Parathyroid adenoma (tissue), 2 donors: ENCODE results near the gene RNFT2.

Experiments used
- H2AFZ ChIP-seq: fragments of 300-600 bp; sonication (generic); one replicate; pipeline ENCODE4 v1.7.0; 2017; ENCODE audit warnings: antibody characterized with exemption, mild to moderate bottlenecking
- H3K27ac ChIP-seq: fragments of 300-600 bp; sonication (generic); one replicate; pipeline ENCODE4 v1.7.0; 2017
- H3K27me3 ChIP-seq: fragments of 300-600 bp; sonication (generic); one replicate; pipeline ENCODE4 v1.7.0; 2017; ENCODE audit warnings: low read length; ENCODE audit not compliant: control insufficient read depth, insufficient read depth
- H3K36me3 ChIP-seq: fragments of 300-600 bp; sonication (generic); one replicate; pipeline ENCODE4 v1.7.0; 2017; ENCODE audit warnings: low read length; ENCODE audit not compliant: control insufficient read depth, insufficient read depth
- H3K4me1 ChIP-seq: fragments of 300-600 bp; sonication (generic); one replicate; pipeline ENCODE4 v1.7.0; 2017; ENCODE audit warnings: control low read depth
- H3K4me2 ChIP-seq: fragments of 300-600 bp; sonication (generic); one replicate; pipeline ENCODE4 v1.7.0; 2017; ENCODE audit warnings: low read length
- H3K4me3 ChIP-seq: fragments of 300-600 bp; sonication (generic); one replicate; pipeline ENCODE4 v1.7.0; 2017; ENCODE audit warnings: low read depth, low read length
- H3K79me2 ChIP-seq: fragments of 300-600 bp; sonication (generic); one replicate; pipeline ENCODE4 v1.7.0; 2017; ENCODE audit warnings: control low read depth
- H3K9ac ChIP-seq: fragments of 300-600 bp; sonication (generic); one replicate; pipeline ENCODE4 v1.7.0; 2017; ENCODE audit warnings: mild to moderate bottlenecking
- H3K9me3 ChIP-seq: fragments of 300-600 bp; sonication (generic); one replicate; pipeline ENCODE4 v1.7.0; 2017; ENCODE audit warnings: low read length; ENCODE audit not compliant: control insufficient read depth
- TF ChIP-seq, protein P1 (sequence below): fragments of 300-600 bp; sonication (generic); IDR thresholded peaks from one replicate; pipeline ENCODE4 v1.7.0; 2017; ENCODE audit warnings: antibody characterized with exemption, mild to moderate bottlenecking
- donor health status: primary hyperparathyroidism.

The RNFT2 gene

DNA sequence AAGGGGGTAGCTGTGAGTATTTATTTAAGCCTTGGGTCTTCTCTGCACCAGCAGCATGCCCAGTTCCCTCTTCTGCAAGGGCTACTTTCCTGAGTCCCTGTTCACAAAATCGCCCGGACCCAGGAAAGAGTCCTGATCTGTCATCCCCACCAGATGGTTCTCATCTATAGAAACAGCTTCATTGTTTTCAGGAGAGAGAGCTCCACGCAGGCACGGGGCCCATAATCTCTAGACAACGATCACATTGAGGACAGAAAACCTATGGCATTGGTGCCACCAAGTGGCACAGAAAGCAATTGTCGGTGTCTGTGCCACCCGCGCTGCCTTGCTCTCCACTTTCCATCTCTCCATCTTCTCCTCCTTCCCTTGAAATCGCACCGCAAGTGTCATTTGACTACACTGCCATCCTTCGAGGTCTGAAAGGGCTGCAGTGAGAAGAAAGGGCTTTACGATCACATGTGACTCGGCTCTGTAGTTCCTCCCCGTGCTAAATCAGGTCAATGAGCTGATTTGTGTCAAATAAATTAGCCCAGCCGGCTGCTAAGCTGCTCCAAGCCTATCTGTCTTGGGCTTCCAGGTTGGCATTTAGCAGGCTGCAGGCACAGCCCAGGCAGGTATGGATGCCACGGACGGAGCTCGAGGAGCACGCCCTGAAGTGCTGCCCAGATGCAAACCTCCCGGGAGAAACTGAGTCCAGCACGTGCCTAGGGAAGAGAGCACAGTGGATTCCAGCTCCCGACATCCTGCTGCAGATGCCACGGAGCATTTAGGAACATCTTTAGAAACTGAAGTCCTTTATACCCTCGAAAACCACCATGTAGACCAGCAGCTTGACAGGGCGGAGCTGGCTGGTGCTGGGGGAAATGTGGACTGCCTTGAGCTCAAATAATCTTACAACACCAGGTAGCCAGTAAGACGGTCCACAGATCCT is 29.0 kb upstream of the RNFT2 start:
- Histone ChIP-seq H3K4me3 (no peak overlapping the region), H3K9ac (no peak overlapping the region)
- TF ChIP-seq, protein P1, sequence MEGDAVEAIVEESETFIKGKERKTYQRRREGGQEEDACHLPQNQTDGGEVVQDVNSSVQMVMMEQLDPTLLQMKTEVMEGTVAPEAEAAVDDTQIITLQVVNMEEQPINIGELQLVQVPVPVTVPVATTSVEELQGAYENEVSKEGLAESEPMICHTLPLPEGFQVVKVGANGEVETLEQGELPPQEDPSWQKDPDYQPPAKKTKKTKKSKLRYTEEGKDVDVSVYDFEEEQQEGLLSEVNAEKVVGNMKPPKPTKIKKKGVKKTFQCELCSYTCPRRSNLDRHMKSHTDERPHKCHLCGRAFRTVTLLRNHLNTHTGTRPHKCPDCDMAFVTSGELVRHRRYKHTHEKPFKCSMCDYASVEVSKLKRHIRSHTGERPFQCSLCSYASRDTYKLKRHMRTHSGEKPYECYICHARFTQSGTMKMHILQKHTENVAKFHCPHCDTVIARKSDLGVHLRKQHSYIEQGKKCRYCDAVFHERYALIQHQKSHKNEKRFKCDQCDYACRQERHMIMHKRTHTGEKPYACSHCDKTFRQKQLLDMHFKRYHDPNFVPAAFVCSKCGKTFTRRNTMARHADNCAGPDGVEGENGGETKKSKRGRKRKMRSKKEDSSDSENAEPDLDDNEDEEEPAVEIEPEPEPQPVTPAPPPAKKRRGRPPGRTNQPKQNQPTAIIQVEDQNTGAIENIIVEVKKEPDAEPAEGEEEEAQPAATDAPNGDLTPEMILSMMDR = peak; percentile 56

DNA sequence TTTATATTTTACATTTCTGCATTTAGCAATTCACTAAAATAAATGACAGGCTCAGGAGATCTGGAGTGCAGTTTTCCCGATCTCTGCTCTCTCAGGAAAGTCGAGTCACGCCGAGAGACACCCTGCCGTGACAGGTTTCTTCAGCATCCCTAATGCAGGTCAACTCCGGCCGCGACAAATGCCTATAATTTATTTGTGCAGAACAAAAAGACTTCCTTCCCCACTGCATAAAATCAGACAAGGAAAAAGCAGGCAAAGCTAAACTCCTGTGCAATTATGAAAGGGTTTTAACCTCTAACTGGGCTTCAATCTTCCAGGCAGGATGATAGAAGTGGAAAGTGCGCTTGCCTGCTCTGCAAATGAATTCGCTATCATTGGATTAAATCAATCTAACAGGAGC is 28.3 kb upstream of the RNFT2 start:
- Histone ChIP-seq H3K9ac (no peak overlapping the region), H2AFZ (no peak overlapping the region), H3K27ac (no peak overlapping the region), H3K27me3 (peaks cover 3% of the 10 kb centered on the region), H3K36me3 (no peaks in the 10 kb centered on the region), H3K9me3 (no peaks in the 10 kb centered on the region), H3K4me1 (peaks cover 5% of the 10 kb centered on the region), H3K79me2 (no peaks in the 10 kb centered on the region), H3K4me3 (no peak overlapping the region), H3K4me2 (no peak overlapping the region)
- TF ChIP-seq, protein P1 = no peak

More for the DNA sequence above, 29.0 kb upstream of the RNFT2 start:
- Histone ChIP-seq H3K79me2 (no peaks in the 10 kb centered on the region), H3K4me2 (no peak overlapping the region), H3K4me1 (peaks cover 5% of the 10 kb centered on the region), H3K36me3 (no peaks in the 10 kb centered on the region), H3K9me3 (no peaks in the 10 kb centered on the region), H3K27me3 (peaks cover 3% of the 10 kb centered on the region), H2AFZ (peak overlapping the region; percentile 48), H3K27ac (no peak overlapping the region)

DNA sequence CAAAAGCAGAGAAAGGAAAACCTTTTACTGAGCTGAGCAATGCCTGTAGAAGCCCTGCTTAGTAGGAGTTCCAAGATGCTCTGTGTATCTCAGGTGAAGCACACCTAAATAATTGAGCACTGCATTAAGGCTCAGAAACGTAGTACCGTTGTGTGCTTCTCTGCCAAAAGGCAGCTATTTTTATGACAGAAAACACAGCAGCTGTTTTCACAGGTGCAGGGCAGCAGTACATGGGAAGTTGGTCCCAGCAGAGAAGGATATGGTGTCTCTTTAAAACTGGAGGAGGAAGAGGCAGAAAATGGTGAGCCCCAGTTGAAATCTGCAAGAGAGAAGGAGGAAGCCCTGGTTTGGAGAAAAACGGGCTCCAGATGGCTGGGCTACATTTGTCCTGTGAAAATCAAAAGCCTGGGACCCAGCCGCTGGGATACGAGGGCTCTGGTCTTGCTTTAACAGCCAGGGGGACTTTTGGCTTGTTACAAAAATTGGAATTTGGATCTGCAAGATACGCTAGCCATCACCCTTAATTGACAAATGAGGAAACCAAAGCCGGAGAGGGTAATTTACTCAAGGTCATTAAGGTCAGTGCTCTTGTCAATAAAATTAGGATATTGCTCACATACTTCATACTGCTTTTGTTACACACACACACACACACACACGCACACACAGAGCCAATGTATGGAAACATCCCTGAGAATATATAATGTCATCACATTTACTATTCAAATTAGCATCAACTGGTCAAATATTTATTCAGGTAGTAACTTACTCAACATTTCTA is 27.6 kb upstream of the RNFT2 start:
- Histone ChIP-seq H3K27me3 (peaks cover 3% of the 10 kb centered on the region), H3K9ac (no peak overlapping the region), H3K27ac (no peak overlapping the region), H3K79me2 (no peaks in the 10 kb centered on the region), H3K4me2 (no peak overlapping the region), H3K9me3 (no peaks in the 10 kb centered on the region), H3K4me1 (peaks cover 5% of the 10 kb centered on the region), H3K4me3 (no peak overlapping the region), H2AFZ (no peak overlapping the region), H3K36me3 (no peaks in the 10 kb centered on the region)
- TF ChIP-seq, protein P1 = no peak

DNA sequence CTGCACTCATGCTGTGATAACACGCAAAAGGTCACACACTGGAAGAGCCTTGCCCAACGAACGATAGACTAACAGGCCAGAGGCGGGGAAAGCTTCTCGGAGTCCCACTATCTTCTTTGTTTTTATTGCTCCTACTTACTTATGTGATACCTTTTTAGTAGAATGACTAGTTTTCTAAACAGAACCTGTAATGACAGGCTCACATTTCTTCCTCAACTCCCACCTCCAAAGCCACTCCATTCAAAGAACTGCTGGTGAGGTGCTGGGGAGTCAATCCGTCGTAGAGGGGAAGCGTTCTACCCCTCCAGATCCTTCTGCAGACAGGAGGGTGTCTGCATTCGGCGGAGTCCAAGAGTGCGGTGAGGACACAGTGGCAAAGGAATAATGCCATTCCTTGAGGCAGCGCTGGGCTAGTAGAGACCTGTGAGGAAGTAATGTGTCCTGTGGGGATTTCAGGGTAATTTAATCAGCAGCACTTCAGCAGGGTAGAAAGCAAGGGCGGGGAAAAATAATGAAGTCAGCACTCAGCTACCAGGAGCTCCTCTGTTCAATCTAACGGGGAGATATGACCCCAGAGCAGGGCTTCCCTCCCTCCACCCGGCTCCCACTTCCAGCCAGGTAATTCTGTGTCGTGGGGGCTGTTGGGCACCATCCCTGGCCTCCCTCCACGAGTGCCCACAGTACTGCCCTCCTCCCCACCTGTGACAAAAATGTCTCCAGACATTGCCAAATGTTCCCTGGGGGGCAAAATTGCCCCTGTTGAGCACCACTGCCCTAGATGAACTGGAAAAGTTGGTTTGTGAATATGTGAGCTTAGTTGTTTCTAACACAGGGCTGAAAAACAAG is 25.4 kb upstream of the RNFT2 start:
- TF ChIP-seq, protein P1 = no peak
- no peak overlapping the region for H3K4me2 ChIP-seq
- no peak overlapping the region for H3K27ac ChIP-seq
- no peak overlapping the region for H3K4me3 ChIP-seq
- no peak overlapping the region for H3K9ac ChIP-seq
- H2AFZ ChIP-seq = no peak overlapping the region
- no peaks in the 10 kb centered on the region for H3K36me3 ChIP-seq
- no peaks in the 10 kb centered on the region for H3K9me3 ChIP-seq
- peaks cover 5% of the 10 kb centered on the region for H3K4me1 ChIP-seq
- H3K79me2 ChIP-seq = no peaks in the 10 kb centered on the region
- peaks cover 3% of the 10 kb centered on the region for H3K27me3 ChIP-seq
